ENCODE data around the gene KHDC1.
"Not testable (repeated sequence)": the region's sequence is repeated elsewhere in the genome, so short reads cannot be mapped to it uniquely, and the experiment has no call there.

The KHDC1 gene

GRCh38 chr6:73286752-73287151, 23.8 kb upstream of the KHDC1 start:
- Histone ChIP-seq H3K27ac (ENCODE audit: low read depth, low read length) (no peak overlapping the region), H3K36me3 (ENCODE audit: insufficient read depth, low read length) (peaks cover 14% of the 10 kb centered on the region), H3K4me1 (ENCODE audit: insufficient read depth, low read length) (no peaks in the 10 kb centered on the region), H3K27me3 (ENCODE audit: insufficient read depth, low read length) (no peaks in the 10 kb centered on the region), H3K4me3 (ENCODE audit: low read length) (no peak overlapping the region), H3K9ac (ENCODE audit: low read depth, low read length) (no peak overlapping the region), H3K9me3 (ENCODE audit: insufficient read depth, low read depth, low read length) (no peaks in the 10 kb centered on the region)
- WGBS = 85% methylated on average over 6 of the region's 6 CpGs

GRCh38 chr6:73285674-73286283, 22.8 kb upstream of the KHDC1 start:
- H3K9ac ChIP-seq (ENCODE audit: low read depth, low read length) = no peak overlapping the region
- peaks cover 4% of the 10 kb centered on the region for H3K36me3 ChIP-seq (ENCODE audit: insufficient read depth, low read length)
- WGBS = 96% methylated on average over 2 of the region's 3 CpGs
- no peaks in the 10 kb centered on the region for H3K27me3 ChIP-seq (ENCODE audit: insufficient read depth, low read length)
- no peaks in the 10 kb centered on the region for H3K9me3 ChIP-seq (ENCODE audit: insufficient read depth, low read depth, low read length)
- no peak overlapping the region for H3K27ac ChIP-seq (ENCODE audit: low read depth, low read length)
- H3K4me1 ChIP-seq (ENCODE audit: insufficient read depth, low read length) = no peaks in the 10 kb centered on the region
- no peak overlapping the region for H3K4me3 ChIP-seq (ENCODE audit: low read length)

GRCh38 chr6:73282871-73283270, 19.9 kb upstream of the KHDC1 start:
- peaks cover 4% of the 10 kb centered on the region; the same call in 1 of the 2 replicates for H3K36me3 ChIP-seq (ENCODE audit: insufficient read depth, low read length)
- H3K9me3 ChIP-seq (ENCODE audit: insufficient read depth, low read depth, low read length) = no peaks in the 10 kb centered on the region
- H3K27ac ChIP-seq (ENCODE audit: low read depth, low read length) = no peak overlapping the region
- H3K27me3 ChIP-seq (ENCODE audit: insufficient read depth, low read length) = no peaks in the 10 kb centered on the region
- no peaks in the 10 kb centered on the region for H3K4me1 ChIP-seq (ENCODE audit: insufficient read depth, low read length)
- no peak overlapping the region for H3K4me3 ChIP-seq (ENCODE audit: low read length)
- H3K9ac ChIP-seq (ENCODE audit: low read depth, low read length) = no peak overlapping the region
- WGBS = 95% methylated on average over 4 of the region's 5 CpGs

- not testable (repeated sequence) for H3K36me3 ChIP-seq (ENCODE audit: insufficient read depth, low read length); H3K9me3 ChIP-seq (ENCODE audit: insufficient read depth, low read depth, low read length); H3K4me3 ChIP-seq (ENCODE audit: low read length); H3K27me3 ChIP-seq (ENCODE audit: insufficient read depth, low read length); H3K9ac ChIP-seq (ENCODE audit: low read depth, low read length); H3K4me1 ChIP-seq (ENCODE audit: insufficient read depth, low read length); H3K27ac ChIP-seq (ENCODE audit: low read depth, low read length)
- 94% methylated on average over 4 of the region's 4 CpGs for WGBS
These were observed 18.7 kb upstream of the KHDC1 start for GRCh38 chr6:73281684-73282083.

- H3K36me3 ChIP-seq (ENCODE audit: insufficient read depth, low read length) = peaks cover 43% of the 10 kb centered on the region
- not testable (repeated sequence) for H3K4me3 ChIP-seq (ENCODE audit: low read length); H3K27ac ChIP-seq (ENCODE audit: low read depth, low read length); H3K9ac ChIP-seq (ENCODE audit: low read depth, low read length); H3K9me3 ChIP-seq (ENCODE audit: insufficient read depth, low read depth, low read length); H3K27me3 ChIP-seq (ENCODE audit: insufficient read depth, low read length); H3K4me1 ChIP-seq (ENCODE audit: insufficient read depth, low read length)
- WGBS = 97% methylated on average over 11 of the region's 13 CpGs
These were observed 6.3 kb upstream of the KHDC1 start for GRCh38 chr6:73269296-73269695.

GRCh38 chr6:73268896-73269295, 5.9 kb upstream of the KHDC1 start:
- not testable (repeated sequence) for H3K27me3 ChIP-seq (ENCODE audit: insufficient read depth, low read length); H3K4me3 ChIP-seq (ENCODE audit: low read length); H3K27ac ChIP-seq (ENCODE audit: low read depth, low read length); H3K9ac ChIP-seq (ENCODE audit: low read depth, low read length); H3K4me1 ChIP-seq (ENCODE audit: insufficient read depth, low read length); H3K9me3 ChIP-seq (ENCODE audit: insufficient read depth, low read depth, low read length)
- WGBS = 96% methylated on average over 27 of the region's 27 CpGs
- H3K36me3 ChIP-seq (ENCODE audit: insufficient read depth, low read length) = peaks cover 39% of the 10 kb centered on the region

- no peaks in the 10 kb centered on the region for H3K27me3 ChIP-seq (ENCODE audit: insufficient read depth, low read length)
- 90% methylated on average over 3 of the region's 3 CpGs for WGBS
- H3K4me3 ChIP-seq (ENCODE audit: low read length) = no peak overlapping the region
- no peaks in the 10 kb centered on the region for H3K9me3 ChIP-seq (ENCODE audit: insufficient read depth, low read depth, low read length)
- peaks cover 14% of the 10 kb centered on the region for H3K36me3 ChIP-seq (ENCODE audit: insufficient read depth, low read length)
- H3K9ac ChIP-seq (ENCODE audit: low read depth, low read length) = no peak overlapping the region
- no peak overlapping the region for H3K27ac ChIP-seq (ENCODE audit: low read depth, low read length)
- H3K4me1 ChIP-seq (ENCODE audit: insufficient read depth, low read length) = peaks cover 9% of the 10 kb centered on the region
These were observed 1.4 kb upstream of the KHDC1 start for GRCh38 chr6:73264446-73264845.

- 50% methylated on average over 7 of the region's 7 CpGs for WGBS
- H3K9me3 ChIP-seq (ENCODE audit: insufficient read depth, low read depth, low read length) = no peaks in the 10 kb centered on the region
- H3K4me1 ChIP-seq (ENCODE audit: insufficient read depth, low read length) = peaks cover 11% of the 10 kb centered on the region
- peak overlapping the region; percentile 34; the same call in 1 of the 2 replicates for H3K27ac ChIP-seq (ENCODE audit: low read depth, low read length)
- no peaks in the 10 kb centered on the region for H3K27me3 ChIP-seq (ENCODE audit: insufficient read depth, low read length)
- H3K4me3 ChIP-seq (ENCODE audit: low read length) = peak overlapping the region; percentile 70
- H3K9ac ChIP-seq (ENCODE audit: low read depth, low read length) = peak overlapping the region; percentile 76
- H3K36me3 ChIP-seq (ENCODE audit: insufficient read depth, low read length) = peaks cover 14% of the 10 kb centered on the region
These were observed 544 bp upstream of the KHDC1 start for GRCh38 chr6:73263570-73263909.

- H3K27me3 ChIP-seq (ENCODE audit: insufficient read depth, low read length) = no peaks in the 10 kb centered on the region
- H3K4me3 ChIP-seq (ENCODE audit: low read length) = no peak overlapping the region
- peaks cover 11% of the 10 kb centered on the region for H3K4me1 ChIP-seq (ENCODE audit: insufficient read depth, low read length)
- no peaks in the 10 kb centered on the region for H3K9me3 ChIP-seq (ENCODE audit: insufficient read depth, low read depth, low read length)
- H3K36me3 ChIP-seq (ENCODE audit: insufficient read depth, low read length) = no peaks in the 10 kb centered on the region
- 81% methylated on average over 1 of the region's 1 CpG for WGBS
- H3K27ac ChIP-seq (ENCODE audit: low read depth, low read length) = no peak overlapping the region
- no peak overlapping the region for H3K9ac ChIP-seq (ENCODE audit: low read depth, low read length)
These were observed 4.3 kb downstream of the KHDC1 start for GRCh38 chr6:73258721-73259120.

- H3K4me1 ChIP-seq (ENCODE audit: insufficient read depth, low read length); H3K27ac ChIP-seq (ENCODE audit: low read depth, low read length); H3K4me3 ChIP-seq (ENCODE audit: low read length); H3K27me3 ChIP-seq (ENCODE audit: insufficient read depth, low read length); H3K9ac ChIP-seq (ENCODE audit: low read depth, low read length); H3K36me3 ChIP-seq (ENCODE audit: insufficient read depth, low read length); H3K9me3 ChIP-seq (ENCODE audit: insufficient read depth, low read depth, low read length): not testable (repeated sequence)
- whole genome bisulfite sequencing = 96% methylated on average over 3 of the region's 5 CpGs
These were observed 8.7 kb downstream of the KHDC1 start for GRCh38 chr6:73254323-73254722.

GRCh38 chr6:73252703-73253102, 10.3 kb downstream of the KHDC1 start:
- no peaks in the 10 kb centered on the region for H3K9me3 ChIP-seq (ENCODE audit: insufficient read depth, low read depth, low read length)
- 90% methylated on average over 2 of the region's 2 CpGs for WGBS
- no peak overlapping the region for H3K4me3 ChIP-seq (ENCODE audit: low read length)
- H3K9ac ChIP-seq (ENCODE audit: low read depth, low read length) = no peak overlapping the region
- no peak overlapping the region for H3K27ac ChIP-seq (ENCODE audit: low read depth, low read length)
- no peaks in the 10 kb centered on the region for H3K27me3 ChIP-seq (ENCODE audit: insufficient read depth, low read length)
- no peaks in the 10 kb centered on the region for H3K36me3 ChIP-seq (ENCODE audit: insufficient read depth, low read length)
- no peaks in the 10 kb centered on the region for H3K4me1 ChIP-seq (ENCODE audit: insufficient read depth, low read length)

GRCh38 chr6:73250016-73250415, 13.0 kb downstream of the KHDC1 start:
- Histone ChIP-seq H3K27me3 (ENCODE audit: insufficient read depth, low read length) (no peaks in the 10 kb centered on the region), H3K4me3 (ENCODE audit: low read length) (no peak overlapping the region), H3K9me3 (ENCODE audit: insufficient read depth, low read depth, low read length) (no peaks in the 10 kb centered on the region), H3K9ac (ENCODE audit: low read depth, low read length) (no peak overlapping the region), H3K4me1 (ENCODE audit: insufficient read depth, low read length) (no peaks in the 10 kb centered on the region), H3K27ac (ENCODE audit: low read depth, low read length) (no peak overlapping the region), H3K36me3 (ENCODE audit: insufficient read depth, low read length) (no peaks in the 10 kb centered on the region)
